Astrocyte of the cerebellum (primary cell): ENCODE results near the gene C10orf105.

Experiments
- DNase-seq: peaks from one replicate; pipeline ENCODE4 v3.0.0-alpha.2; 2011; ENCODE audit warnings: low read depth
- H3K4me3 ChIP-seq: 2 replicates; pipeline ENCODE4 v1.5.1; 2011; ENCODE audit warnings: mild to moderate bottlenecking, low read depth, low read length, moderate library complexity
- CTCF ChIP-seq: IDR thresholded peaks from 2 replicates; pipeline ENCODE4 v1.5.1; 2012; ENCODE audit warnings: low read length, low read depth, moderate library complexity, mild to moderate bottlenecking; ENCODE audit errors: missing control alignments
- in situ Hi-C: cut with HindIII; loops from 2 replicates; pipeline ENCODE4 v1.10.0; 2017; ENCODE audit warnings: low sequenced_read_pairs

C10orf105 gene

GRCh38 chr10:71741671-71742070, 22.1 kb upstream of the C10orf105 start:
- no peak for DNase-seq
- H3K4me3 ChIP-seq: no peak overlapping the region
- in situ Hi-C loops: no loop called here
- TF ChIP-seq CTCF: no peak

- no peak overlapping the region for H3K4me3 ChIP-seq
- in situ Hi-C loops: no loop called here
- no peak for DNase-seq
- no peak for TF ChIP-seq CTCF
Observed at GRCh38 chr10:71741029-71741428, 21.5 kb upstream of the C10orf105 start.

GRCh38 chr10:71740069-71740653, 20.6 kb upstream of the C10orf105 start:
- no peak for DNase-seq
- in situ Hi-C loops: no loop called here
- no peak overlapping the region for H3K4me3 ChIP-seq
- TF ChIP-seq CTCF: no peak

- no peak for TF ChIP-seq CTCF
- DNase-seq: no peak
- in situ Hi-C loops: no loop called here
- H3K4me3 ChIP-seq: no peak overlapping the region
Observed at GRCh38 chr10:71739358-71739900, 19.9 kb upstream of the C10orf105 start.

- in situ Hi-C loops: no loop called here
- DNase-seq: no peak
- no peak overlapping the region for H3K4me3 ChIP-seq
- no peak for TF ChIP-seq CTCF
Observed at GRCh38 chr10:71737834-71738197, 18.2 kb upstream of the C10orf105 start.

GRCh38 chr10:71737001-71737833, 17.6 kb upstream of the C10orf105 start:
- DNase-seq: no peak
- in situ Hi-C loops: no loop called here
- no peak overlapping the region for H3K4me3 ChIP-seq
- no peak for TF ChIP-seq CTCF
